ENCODE results near the gene SRRM2.

Gene SRRM2

GRCh38 chr16:2740476-2740875, 12.0 kb upstream of the SRRM2 start:
- DNase-seq, result no peak

- DNase-seq, result no peak
Measured at GRCh38 chr16:2741168-2741567, 11.3 kb upstream of the SRRM2 start.

- no peak for DNase-seq
Measured at GRCh38 chr16:2742323-2743006, 10.0 kb upstream of the SRRM2 start.

DNA sequence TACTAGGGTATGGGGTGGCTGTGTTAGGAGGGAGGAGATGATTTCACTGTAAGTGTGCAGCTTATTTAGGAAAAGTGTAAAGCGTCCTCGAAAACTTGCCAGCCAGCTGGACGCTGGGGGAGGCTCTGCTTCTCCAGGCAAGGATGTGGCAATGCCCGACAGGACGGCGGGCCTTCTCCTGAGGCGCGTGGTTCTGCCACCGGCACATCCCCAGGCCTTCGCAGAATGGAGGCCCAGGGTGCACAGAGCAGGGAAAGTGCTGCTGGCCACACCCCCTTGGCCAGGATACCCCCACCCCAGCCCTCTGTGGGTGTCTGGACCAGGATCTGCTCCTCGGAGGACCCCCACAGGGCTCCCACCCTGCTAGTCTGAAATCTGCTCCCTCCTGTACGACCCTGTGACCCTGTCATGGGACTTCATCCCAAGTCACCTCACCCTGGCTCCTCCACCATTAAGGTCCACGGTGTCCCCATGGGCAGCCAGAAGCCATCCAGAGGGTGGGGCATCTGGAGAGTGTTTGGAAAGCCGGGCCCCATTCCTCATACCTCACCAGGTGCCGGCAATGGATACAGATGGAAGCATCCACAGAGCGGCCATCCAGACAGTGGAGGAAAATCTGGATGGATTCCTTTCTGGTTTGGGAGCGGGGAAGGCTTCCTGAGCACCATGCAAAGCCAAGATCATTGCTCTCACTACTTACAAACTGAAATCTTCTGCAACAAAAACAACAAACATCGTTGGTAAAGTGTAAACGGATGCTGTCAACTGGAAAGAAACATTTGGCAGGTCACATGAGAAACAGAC, 9.2 kb upstream of the SRRM2 start:
- DNase-seq, result no peak

- DNase-seq, result no peak
Measured at GRCh38 chr16:2744711-2745110, 7.7 kb upstream of the SRRM2 start.

DNA sequence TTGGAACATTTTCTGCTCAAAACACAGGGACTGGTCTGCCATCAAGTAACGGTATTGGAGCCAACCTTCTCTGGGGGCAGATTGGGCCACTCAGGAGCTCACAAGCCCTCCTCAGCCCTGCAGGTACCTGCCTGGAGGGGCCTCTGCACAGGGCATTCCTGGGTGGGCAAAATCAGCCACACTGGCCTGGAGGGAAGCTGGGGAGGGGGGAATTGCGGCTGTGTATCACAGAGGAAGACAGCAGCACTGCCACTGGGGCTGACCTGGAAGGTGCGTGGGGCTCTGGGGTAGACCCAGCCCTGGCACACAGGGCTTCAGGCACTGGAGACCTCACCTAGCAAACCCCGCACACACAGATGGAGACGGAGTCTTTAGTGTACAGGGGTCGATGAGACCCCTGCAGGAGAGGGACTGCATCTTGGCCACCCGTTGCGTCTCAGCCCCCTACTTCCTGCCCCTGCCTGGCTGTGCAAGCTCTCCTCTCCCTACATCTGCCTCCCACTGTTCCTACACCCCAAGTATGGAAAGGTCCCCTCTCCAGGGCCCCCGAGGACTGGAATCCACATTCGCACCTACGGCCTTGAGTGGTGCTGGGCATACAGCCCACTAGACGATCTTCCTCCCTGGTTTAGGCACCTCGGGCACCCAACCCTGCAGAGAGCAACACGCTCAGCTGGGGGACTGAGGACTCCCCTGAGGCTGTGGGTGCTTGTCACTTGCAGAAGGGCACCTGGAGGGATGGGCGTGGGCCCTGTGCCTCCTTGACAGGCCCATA, 7.1 kb upstream of the SRRM2 start:
- no peak for DNase-seq

DNA sequence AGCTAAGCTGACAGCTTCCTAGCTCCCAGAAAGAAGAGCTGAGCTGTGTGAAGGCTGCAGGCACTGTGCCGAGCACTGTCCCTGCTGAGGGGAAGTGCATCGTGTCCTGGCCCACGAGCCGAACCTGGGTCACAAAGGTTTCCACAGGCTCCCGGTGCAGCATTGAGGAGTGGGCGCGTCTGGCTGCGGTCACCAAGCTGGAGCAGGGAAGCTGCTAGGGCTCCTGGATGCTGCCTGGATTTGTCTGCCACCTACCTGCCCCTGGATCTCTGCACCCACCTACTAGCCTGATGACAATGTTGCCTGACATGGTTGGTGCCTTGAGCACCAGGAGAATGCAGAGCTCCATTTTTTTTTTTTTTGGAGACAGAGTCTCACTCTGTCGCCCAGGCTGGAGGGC, 6.5 kb upstream of the SRRM2 start:
- DNase-seq, result no peak

DNA sequence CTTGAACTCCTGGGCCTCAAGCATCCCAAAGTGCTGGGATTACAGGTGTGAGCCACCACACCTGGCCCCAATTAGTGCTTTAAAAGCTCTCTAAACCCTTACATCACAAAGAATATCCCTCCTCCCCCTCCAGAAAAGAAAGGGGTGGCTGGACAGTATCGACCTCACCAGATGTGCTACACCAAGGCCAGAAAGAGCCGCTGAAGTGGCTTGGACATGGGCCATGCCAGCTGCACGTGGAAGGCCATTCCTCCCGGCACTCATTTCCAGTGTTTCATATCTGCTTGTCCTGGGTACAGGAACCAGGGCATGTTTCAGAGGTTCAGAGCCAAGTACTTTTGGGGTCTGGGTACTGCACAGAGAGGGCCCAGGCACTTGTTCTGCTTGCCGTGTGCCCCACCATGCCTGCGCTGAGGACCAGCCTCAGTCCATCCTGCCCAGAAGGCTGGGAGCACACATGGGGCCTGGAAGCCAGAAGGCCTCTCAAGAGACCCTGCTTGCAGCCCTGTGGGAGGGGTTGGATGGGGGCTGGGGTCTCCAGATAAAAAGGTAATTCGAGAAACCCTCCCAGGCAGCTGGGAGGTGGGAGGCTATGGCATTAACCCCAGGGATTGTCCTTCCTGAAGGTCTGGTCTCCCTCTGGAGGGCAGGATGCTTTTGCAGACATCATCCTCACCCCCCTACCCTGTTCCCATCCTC, 3.5 kb upstream of the SRRM2 start:
- DNase-seq, result no peak

GRCh38 chr16:2749476-2749875, 3.0 kb upstream of the SRRM2 start:
- DNase-seq, result no peak

- no peak for DNase-seq
Measured at GRCh38 chr16:2749936-2750335, 2.5 kb upstream of the SRRM2 start.

- no peak for DNase-seq
Measured at GRCh38 chr16:2751577-2752034, 832 bp upstream of the SRRM2 start.

GRCh38 chr16:2752850-2753732, 653 bp downstream of the SRRM2 start:
- DNase-seq, result no peak

DNA sequence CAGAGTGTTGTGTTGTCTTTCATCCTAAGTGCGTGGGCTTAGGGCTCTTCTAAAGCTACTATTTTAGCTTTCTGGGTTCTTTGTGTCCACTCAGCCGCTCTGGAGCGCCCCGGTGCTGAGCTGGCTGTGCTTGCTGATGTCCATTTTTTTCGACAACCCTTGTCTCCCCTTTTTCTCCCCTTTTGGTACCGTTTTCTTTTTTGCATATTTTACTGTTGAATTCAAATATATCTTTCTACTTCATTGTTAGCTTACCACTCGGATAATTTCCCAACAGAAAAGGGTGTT, 1.2 kb downstream of the SRRM2 start:
- DNase-seq, result no peak

- no peak for DNase-seq
Measured at GRCh38 chr16:2755158-2755557, 2.7 kb downstream of the SRRM2 start.

DNA sequence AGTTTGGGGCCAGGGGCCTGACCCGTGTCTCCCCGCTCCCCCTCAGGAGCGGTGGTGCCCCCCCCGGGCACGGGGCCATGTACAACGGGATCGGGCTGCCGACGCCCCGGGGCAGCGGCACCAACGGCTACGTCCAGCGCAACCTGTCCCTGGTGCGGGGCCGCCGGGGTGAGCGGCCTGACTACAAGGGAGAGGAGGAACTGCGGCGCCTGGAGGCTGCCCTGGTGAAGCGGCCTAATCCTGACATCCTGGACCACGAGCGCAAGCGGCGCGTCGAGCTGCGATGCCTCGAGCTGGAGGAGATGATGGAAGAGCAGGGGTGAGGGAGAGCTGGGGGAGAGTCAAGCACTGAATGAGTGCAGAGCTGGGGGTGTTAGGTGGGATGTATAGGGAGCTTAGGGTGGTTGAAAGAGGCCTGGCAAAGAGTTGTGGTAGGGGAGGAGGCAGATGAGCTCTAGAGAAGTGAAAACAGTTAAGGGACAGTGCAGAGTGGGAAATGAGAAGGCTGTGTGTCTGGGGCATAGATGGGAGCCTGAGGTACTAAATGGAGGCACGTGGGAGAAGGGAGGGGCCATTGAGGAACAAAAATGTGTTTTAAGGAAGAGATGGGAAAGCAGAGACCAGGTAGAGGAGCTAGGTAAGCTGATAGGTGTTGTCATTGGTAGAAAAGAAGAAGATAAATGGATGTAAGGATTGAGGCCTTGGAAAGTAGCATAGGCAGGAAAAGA, 4.0 kb downstream of the SRRM2 start:
- no peak for DNase-seq

DNA sequence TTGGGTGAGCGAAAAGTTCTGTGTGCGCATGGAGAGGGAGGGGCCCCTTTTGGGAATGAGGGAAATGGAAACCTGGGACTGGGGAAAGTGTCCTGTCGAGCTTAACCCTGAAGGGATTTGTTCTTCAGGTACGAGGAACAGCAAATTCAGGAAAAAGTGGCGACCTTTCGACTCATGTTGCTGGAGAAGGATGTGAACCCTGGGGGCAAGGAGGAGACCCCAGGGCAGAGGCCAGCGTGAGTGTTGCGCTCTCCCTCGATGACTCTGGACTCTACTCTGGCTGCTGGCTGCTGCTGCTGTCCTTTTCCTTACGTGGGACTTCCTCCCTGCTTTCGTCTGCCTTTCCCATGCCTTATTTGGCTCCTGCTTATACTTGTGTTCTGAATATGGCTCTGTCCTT, 4.9 kb downstream of the SRRM2 start:
- no peak for DNase-seq

- DNase-seq, result no peak
Measured at GRCh38 chr16:2761472-2761871, 9.0 kb downstream of the SRRM2 start.

- DNase-seq, result no peak
Measured at GRCh38 chr16:2761886-2762583, 9.6 kb downstream of the SRRM2 start.

DNA sequence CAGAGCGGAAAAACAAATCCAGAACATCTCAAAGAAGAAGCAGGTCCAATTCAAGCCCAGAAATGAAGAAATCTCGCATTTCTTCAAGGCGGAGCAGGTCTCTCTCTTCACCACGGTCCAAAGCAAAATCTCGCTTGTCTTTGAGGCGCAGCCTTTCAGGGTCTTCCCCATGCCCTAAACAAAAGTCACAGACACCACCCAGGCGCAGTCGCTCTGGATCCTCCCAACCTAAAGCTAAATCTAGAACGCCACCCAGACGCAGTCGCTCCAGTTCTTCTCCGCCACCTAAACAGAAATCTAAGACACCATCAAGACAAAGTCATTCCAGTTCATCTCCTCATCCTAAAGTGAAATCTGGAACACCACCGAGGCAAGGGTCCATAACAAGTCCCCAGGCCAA, 10.3 kb downstream of the SRRM2 start:
- DNase-seq, result no peak

DNA sequence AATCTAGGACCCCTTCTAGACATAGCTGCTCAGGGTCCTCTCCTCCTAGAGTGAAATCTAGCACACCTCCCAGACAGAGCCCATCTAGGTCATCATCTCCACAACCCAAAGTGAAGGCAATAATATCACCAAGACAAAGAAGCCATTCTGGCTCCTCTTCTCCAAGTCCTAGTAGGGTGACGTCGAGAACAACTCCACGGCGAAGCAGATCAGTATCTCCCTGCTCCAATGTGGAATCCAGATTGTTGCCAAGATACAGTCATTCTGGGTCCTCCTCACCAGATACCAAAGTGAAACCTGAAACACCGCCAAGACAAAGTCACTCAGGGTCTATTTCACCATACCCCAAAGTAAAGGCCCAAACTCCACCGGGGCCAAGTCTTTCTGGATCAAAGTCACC, 10.7 kb downstream of the SRRM2 start:
- no peak for DNase-seq

DNA sequence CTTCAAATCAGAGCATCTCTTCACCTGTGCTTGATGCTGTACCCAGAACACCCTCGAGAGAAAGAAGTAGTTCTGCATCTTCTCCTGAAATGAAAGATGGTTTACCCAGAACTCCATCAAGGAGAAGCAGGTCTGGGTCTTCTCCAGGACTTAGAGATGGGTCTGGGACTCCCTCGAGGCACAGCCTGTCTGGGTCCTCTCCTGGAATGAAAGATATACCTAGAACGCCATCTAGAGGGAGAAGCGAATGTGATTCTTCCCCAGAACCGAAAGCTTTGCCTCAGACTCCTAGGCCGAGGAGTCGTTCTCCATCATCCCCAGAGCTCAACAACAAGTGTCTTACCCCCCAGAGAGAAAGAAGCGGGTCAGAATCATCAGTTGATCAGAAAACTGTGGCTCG, 12.3 kb downstream of the SRRM2 start:
- no peak for DNase-seq

Data from activated effector memory CD4-positive, alpha-beta T cell treated with Interleukin-2 at 50 U/mL for 16 hours (primary cell).